ENCODE measurements around the gene GLOD5.
"Not testable (repeated sequence)": the region's sequence is repeated elsewhere in the genome, so short reads cannot be mapped to it uniquely, and the experiment has no call there.

DNA sequence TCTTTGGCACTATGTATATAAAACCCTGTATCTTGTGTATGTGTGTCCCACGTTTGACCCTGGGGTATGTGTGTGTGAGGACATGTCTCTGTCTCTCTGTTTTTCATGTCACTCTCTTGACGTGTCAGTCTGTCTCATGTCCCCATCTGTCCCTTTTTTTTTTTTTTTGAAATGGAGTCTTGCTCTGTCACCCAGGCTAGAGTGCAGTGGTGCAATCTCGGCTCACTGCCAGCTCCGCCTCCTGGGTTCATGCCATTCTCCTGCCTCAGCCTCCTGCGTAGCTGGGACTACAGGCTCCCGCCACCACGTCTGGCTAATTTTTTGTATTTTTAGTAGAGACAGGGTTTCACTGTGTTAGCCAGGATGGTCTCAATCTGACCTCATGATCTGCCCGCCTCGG, 57.8 kb downstream of the GLOD5 start:
- TF ChIP-seq, protein P1, sequence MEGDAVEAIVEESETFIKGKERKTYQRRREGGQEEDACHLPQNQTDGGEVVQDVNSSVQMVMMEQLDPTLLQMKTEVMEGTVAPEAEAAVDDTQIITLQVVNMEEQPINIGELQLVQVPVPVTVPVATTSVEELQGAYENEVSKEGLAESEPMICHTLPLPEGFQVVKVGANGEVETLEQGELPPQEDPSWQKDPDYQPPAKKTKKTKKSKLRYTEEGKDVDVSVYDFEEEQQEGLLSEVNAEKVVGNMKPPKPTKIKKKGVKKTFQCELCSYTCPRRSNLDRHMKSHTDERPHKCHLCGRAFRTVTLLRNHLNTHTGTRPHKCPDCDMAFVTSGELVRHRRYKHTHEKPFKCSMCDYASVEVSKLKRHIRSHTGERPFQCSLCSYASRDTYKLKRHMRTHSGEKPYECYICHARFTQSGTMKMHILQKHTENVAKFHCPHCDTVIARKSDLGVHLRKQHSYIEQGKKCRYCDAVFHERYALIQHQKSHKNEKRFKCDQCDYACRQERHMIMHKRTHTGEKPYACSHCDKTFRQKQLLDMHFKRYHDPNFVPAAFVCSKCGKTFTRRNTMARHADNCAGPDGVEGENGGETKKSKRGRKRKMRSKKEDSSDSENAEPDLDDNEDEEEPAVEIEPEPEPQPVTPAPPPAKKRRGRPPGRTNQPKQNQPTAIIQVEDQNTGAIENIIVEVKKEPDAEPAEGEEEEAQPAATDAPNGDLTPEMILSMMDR (IDR thresholded peaks at IDR 0.05), result not testable (repeated sequence)
- not testable (repeated sequence) for TF ChIP-seq POLR2AphosphoS5 (IDR thresholded peaks at IDR 0.05)
